ENCODE results near the gene ARHGAP26.

GRCh38 chr5:143188692-143189091, 418.5 kb downstream of the ARHGAP26 start:
- TF ChIP-seq CTCF (IDR thresholded peaks at IDR 0.05) (no peak), POLR2AphosphoS5 (IDR thresholded peaks at IDR 0.05) (no peak), POLR2A (IDR thresholded peaks at IDR 0.05; ENCODE audit: low read depth) (no peak), EP300 (IDR thresholded peaks at IDR 0.05) (no peak)
